Dermis microvascular lymphatic vessel endothelial cell (primary cell): ENCODE data around the gene UQCRQ. TPM values are rescaled to one million over a fixed set of nuclear protein-coding genes. Genes with fewer than 3 reads are reported as not detected.

Experiments used
- DNase-seq, 2 donors: peaks; one replicate each; pipeline versions ENCODE4 v3.0.0 to v3.0.0-alpha.2; 2010; ENCODE audit warnings: low read depth in 2 of 2
- total RNA-seq: library from RNA; depleted of rRNA; stranded (reverse); fragments of >200 nt; gene quantifications from 2 replicates; pipeline ENCODE4 v1.2.1, GENCODE V29; 2014

The UQCRQ gene
- total RNA-seq, 1 donor from 2014 or later = 98.7 TPM

DNA sequence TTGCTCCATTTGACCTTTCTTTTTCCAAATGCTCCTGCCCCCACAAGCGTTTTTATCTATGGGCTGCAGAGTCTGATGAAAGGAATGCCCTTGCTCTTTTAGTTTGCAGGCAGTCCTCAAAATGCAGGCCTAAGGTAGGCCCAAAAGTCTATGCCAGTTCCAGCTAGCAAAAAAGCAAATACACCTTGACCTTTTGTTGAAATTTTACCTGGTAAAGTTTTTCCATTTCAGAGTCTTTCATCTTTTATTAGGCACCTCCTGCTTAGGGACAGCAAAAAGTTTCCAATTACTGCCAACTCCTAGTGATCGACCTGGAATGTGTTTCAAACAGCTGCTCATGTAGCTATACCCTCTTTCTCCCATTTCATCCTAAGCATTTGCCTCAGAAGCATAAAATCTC, 4.4 kb downstream of the UQCRQ start:
- DNase-seq = no peak

DNA sequence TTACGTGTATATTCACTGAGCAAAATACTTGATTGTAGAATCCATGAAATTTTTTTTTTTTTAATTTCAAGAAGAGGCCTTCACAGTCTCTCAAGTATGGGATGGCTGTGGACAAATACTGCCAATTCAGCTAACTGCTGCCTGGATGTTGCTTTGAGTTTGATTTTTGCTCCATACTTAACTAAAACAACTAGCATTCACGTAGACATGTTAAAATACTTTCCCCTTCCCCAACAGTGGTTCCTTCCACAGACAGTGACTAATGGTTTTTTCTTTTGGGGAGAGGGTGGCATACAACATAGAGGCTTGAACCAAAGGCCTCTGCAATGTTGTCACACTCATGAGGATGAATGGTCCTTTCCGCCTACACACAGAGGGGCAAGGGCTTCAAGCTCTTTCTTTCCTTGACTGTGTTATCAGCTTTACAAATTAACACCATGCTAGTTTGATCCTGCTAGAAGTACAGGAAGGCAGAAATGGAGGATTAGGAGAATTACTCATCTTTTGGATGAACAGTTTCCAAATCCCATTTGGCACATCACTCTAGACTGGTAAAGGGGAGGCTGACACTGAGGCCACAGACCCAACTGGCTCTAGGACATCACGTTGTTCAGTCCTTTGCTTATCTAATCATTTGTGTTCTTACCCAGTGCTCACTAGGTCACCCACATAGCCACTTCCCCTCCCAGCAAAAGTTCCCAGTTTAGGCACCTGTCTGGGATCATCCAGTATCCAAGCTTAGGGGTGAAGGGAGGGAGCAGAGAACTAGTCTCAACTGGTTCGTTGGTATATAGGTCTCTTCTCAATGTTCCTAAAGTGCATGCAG, 5.2 kb downstream of the UQCRQ start:
- DNase-seq = no peak

DNA sequence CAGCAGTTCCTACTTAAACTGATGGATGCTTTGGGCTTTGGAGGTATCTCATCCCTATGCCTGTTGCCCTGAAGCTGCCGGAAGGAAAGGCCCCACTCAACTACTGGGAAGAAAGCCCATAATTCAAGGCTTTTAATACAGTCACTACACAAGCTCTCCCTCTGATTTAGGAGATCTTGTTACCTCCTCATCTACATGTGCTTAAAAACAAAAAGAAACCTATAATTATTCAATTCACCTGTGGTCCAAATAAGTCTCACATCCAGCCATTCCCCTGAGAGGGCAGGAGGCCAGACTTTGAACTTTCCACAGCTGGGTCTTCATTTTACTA, 6.3 kb downstream of the UQCRQ start:
- no peak for DNase-seq

DNA sequence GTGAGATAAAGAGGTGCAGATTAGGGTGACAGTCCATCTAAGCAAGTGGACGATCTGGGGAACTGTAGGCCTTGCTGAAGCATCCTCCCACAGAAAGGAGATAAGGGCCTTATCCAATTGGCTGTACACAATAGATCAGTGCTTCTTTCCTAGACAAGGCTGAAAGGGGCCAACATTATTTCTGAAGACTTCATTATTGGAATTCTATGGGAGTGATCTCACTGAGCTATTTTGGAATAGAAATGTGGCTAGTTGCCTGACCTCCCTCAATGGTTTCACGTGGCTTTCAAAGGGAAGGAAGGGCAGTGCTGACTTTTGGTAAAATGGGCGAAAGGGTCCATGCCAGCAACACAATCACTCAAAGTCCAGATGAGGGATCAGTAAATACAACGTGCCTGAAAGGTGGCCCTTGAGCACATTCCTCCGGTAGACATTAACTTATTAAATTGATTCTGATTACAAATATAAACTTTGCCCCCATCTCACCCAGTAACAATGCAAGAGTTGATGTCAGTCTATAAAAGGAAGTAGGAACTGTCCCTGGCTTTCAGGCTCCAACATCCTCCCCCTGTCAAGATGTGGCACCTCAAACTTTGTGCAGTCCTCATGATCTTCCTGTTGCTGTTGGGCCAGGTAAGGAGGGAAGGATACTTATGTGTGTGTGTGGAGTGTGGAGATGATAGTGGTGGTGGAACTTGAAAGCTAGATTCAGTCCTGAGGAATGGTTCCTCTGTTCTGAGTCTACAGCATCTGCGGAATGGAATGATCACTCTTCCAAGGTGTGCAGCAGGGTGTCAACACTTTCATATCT, 6.9 kb downstream of the UQCRQ start, which contains the start of gene LEAP2:
Gene LEAP2, plus strand, starts transcription at position 550 of the 811 bp plus-strand sequence. Its CDS starts 27 bp downstream, at position 577.
- DNase-seq = no peak

DNA sequence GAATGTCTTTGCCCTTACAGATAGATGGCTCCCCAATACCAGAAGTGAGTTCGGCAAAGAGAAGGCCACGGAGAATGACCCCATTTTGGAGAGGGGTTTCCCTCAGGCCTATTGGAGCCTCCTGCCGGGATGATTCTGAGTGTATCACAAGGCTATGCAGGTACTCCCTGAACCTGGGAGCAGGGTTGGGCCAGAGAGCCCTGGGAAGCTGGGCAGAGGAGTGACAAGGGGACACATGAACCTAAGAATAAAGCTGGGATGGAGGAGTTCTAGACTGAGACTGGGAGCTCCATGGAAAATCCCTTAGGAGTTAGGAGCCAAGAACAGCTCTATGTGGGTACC, 7.5 kb downstream of the UQCRQ start:
- no peak for DNase-seq

DNA sequence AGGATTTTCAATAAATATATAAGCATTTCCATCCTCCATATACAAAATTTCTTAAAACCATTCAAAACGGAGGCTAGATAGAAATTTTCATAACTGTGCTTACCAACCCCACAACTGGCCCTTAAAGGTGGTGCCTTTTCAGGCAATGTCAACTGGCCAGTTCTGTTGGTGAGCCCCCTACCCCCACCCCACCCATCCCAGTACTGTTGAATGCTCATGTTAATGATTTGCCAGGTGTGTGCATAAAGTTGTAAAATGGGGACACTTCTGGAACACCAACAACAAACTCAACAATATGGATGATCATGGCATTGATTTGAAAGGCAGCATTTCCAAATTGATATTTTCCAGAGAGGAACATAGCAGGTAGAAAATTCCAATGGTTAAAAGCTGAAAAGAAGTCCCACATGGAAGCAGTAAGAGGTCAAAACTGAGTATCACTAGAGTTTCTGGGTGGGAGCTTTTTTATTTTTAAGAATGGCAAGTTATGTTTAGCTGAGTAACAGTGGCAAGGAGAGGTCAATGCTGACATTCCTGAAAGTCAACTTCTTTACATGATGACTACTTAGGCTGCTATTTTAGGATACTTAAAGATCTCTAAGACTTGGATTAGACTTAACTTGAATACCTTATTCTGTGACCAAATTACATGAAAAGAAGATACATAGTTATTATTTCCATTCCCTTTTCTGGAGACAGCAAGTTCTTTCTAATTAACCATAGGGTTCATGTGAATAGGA, 9.7 kb downstream of the UQCRQ start:
- DNase-seq = no peak

DNA sequence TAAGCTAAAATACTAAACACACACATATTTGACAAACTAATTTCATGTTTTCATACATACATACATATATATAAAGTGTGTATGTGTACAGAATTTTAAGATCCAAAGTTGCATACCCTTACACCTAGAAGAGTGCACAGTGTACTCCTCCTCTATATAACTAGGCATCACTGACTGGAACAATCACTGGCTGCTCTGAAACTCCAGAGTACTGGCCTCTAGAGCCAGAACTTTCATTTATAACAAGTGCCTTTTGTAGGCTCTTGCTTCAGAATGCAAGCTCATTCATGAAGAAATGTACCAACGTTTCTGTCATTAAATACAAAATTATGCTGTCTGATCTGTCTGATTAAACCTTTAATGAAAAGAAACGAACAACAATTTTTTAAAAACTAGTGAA, 11.0 kb downstream of the UQCRQ start:
- no peak for DNase-seq

DNA sequence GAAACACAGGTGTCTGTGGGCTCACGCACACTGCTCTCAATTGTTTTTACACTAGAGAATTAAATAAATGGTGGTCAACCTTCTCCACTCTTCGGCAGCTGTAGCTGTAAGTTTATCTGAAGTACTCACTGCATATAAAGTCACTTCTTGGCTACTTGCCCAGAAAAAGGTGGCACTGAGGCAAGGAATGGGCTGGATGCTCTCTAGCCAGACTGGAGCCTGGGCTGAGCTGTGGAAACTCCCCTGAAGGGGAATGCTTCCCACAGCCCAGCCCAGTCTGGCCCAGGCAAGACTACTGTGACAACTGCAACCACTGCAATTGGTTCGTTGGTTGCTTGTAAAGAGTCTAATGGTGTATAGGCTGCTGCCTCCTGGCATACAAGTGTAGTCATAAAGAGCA, 11.5 kb downstream of the UQCRQ start:
- DNase-seq = peak in 1 of 2 donors; percentile 21

DNA sequence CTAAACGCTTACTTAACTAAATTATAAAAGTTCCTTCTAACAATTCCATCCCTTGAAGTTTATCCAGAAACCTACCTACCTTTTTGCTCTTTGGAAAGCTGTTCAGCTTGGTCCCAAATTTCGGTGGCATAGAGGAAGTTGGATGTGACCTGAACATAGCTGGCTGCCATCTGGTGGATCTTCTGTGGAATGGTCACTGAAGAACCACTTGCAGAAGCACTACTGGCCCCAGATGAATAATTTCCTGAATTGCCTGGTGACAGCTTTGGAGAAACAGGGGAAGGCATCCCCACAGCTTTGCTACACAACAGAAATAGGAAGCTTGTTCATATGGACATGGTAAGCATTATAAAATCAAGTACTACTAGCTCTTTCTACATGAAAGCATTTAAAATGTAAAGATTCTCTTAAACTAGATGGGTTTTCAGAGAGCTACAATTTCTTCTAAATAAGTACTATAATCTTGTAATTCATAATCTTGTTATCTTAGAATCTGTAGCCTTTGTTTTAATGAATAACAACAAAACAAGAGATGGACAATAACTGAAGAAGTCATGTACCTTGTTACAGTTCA, 16.9 kb downstream of the UQCRQ start:
- DNase-seq = peak; percentile 76 to 88

DNA sequence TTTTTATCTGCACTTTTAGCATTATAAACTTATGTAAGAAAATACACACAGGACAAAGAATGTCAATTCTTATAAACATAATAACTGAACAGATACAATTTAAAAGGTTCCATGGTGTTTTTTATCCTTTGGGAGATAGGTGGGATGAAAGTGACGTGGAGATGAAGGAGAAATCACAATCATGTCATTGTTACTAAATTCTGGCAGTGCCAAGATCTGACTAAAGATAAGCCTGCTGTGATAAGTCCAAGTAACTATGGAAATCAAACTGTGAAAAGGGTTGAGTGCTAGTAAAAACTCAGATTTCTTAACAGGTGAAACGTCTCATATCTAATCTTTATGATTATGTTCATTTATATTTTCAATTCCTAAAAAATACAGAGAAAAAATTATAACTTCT, 18.1 kb downstream of the UQCRQ start:
- DNase-seq = no peak

DNA sequence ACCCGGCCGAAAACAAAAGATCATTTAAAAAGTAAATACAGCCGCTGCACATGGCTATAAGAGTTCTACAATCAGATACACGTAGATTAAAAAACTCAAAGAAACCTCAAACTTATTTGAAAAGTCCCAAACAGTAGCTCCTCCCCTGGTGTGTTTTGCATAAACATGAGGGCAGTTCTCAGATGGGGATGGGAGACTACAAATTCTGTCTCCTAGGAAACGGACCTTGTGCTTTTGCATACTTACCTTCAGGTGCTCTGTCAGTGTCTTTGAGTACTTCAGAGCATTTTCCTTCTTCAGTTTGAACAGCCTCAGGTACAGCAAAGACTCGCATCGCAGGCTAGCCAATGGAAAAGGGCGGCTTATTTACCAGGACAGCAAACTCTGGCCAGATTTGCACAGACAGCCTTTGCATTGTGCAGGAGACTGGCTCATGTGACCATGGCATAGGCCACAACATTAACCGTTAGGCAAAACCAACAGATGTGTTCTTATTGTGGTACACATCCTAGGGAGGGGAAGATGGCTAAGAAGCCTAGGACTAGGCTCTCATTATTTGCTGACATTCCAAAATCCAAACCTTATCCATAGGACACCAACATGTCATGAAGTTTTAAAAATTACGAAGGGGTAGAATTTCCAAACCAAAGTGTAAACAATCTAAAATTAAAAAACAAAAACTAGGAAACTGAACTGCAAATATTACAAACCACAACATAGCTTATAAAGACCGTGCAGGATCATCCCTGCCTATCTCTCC, 19.8 kb downstream of the UQCRQ start:
- no peak for DNase-seq

DNA sequence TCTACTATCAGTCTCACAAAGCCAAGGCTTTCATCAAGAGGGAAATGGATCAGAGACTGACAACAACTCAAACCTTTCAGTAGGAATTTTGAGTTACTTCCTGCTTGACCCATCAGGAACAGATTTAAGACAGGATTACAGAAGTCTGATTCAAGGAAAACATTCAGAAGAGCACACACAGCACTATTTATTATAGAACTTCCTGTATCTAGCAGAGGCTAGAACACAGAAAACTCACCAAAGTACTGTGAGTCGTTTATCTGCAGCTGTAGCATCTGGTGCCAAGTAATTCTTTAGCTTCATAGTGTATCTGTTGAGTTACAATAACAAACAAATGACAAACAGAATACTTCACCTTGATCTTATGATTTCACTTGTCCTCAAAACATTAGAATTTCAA, 20.8 kb downstream of the UQCRQ start:
- DNase-seq = peak in 1 of 2 donors; percentile 33

DNA sequence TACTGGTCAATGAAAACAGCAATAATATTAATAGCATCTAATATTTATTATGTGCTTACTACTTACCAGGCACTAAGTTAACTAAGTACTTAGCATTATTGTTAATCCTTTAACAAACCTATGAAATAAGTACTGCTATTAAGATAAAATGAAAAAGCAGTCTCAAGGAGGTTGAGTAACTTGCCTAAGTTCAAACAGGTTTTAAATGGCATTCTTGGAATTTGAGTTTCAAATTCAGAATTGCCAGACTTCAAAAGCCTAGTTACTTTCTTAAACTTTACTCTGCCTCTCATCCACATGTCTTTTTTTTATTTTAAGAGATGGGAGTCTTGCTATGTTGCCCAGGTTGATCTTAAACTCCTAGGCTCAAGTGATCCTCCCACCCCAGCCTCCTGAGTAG, 23.1 kb downstream of the UQCRQ start:
- DNase-seq = no peak

DNA sequence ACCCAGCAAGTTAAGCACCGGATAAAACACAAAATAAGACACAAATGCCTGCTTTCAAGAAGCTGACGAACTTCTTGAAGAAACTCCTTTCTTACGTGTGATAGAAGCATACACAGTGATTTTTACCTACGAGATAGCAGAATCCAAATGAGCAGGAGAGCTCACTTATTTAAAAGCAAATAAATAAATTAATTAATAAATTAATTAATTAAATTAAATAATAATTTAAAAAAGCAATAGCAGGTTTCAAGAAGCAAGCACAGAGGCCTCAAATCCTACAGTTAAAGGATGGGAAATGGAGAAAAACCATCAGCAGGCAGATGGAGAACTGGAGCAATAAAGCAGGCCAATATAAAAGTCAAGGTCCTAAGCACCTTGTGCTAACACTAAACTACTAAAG, 24.4 kb downstream of the UQCRQ start:
- no peak for DNase-seq

DNA sequence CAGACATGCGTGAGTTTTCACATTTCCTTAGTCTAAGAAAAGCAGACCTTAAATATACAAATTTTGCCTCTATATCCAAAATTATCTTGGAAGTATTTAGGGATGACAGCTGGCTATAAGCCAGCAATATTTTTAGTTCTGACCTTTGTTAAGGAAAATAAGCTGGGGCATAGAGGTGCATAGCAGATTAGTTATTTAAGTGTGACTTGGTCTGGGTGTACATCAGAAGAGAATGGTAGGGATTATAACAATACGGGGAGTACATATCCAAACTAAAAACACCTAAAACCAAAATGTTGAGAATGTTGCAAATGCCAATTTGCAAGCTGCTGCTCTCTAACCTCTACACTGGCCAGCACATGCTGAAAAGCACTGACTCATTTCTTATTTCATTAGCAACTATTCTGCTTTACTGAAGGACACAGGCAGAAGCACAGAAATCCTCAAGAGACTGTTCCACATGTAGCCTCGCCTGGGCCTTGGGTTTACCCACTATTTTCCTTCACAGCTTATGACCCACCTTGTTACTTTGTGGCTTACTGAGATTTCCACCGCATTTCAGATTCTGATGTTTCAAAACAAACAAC, 29.4 kb downstream of the UQCRQ start:
- no peak for DNase-seq

DNA sequence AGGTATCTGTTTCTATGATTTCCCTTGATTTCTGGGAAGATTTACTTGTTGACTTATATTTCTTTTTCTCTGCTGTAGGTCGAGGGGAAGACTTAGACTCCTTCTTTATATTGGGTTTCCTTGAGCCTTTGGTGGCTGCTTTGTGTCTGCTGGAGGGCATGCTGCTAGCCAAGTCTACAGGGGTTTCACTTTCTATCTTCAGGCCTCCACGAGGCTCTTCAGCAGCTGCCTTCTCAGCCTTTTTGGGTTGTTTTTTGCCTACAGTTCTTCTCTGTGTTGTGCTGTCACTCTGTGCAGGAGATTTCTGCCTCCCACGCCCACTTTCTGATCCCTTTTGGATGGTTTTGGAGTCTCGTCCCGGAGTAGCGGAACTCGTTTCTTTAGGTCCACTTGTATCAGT, 30.2 kb downstream of the UQCRQ start:
- no peak for DNase-seq

DNA sequence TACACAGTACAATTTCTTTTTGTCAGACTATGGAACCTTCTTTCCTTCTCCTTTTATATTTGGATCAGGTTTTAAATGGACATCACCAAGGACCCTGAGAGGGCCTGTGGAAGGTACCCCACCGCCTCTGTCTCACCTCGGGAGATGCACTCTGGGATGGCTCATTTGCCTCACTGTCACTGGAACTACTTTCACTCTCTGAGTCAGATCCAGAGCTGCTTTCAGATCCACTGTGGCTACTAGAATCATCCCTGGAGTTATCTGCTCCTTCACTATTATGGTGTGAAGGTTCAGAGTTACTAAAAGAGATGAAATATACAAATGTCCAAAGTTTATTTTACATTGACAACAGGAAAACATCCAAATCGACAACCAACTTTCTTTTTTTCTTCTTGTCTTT, 31.7 kb downstream of the UQCRQ start:
- DNase-seq = no peak

DNA sequence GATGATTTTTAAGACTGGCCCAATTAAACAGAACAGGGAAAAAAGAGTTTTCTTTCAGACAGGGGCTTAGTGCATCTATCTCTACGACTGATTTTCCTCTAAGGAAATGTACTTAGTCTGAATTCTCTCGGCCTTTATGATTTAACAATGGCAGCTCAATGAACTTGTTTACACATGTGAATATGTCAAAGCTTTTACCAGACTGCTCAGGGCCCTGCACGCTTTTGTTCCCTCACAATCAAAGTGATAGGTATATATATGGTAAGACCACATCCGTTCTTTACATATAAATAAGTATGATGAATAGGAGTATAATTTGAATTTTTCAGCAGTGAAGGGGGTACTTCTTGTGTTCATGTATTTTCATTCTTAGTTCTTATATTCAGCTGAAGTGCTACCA, 34.6 kb downstream of the UQCRQ start:
- no peak for DNase-seq

DNA sequence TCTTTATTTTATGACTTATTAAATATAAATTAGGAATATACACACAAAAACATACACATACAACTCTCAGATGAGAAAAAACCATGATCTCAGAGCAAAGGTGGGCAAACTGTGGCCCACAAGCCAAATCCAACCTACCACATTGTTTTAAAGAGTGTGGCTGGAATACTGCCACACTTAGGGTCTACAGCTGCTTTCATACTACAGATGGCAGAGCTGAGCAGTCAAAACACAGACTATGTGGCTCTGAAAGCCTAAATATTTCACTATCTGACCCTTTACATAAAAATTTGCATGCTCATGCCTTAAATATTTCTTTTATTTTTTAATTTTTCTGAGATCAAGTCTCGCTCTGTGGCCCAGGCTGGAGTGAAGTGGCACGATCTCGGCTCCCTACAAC, 35.3 kb downstream of the UQCRQ start:
- no peak for DNase-seq

DNA sequence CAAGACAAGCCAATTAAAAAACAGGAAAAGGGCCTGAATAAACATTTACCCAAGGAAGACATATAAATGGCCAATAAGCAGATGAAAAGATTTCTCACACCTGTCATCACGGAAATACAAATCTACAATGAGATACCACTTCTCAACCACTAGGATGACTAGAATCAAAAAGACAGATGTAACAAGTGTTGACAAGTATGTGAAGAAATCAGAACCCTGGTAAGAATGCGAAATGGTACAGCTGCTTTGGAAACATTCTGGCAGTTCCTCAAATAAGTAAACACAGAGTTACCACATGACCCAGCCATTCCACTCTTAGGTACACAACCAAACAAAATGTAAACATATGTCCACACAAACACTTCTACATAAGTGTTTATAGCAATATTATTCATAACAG, 39.5 kb downstream of the UQCRQ start:
- DNase-seq = peak in 1 of 2 donors; percentile 82

DNA sequence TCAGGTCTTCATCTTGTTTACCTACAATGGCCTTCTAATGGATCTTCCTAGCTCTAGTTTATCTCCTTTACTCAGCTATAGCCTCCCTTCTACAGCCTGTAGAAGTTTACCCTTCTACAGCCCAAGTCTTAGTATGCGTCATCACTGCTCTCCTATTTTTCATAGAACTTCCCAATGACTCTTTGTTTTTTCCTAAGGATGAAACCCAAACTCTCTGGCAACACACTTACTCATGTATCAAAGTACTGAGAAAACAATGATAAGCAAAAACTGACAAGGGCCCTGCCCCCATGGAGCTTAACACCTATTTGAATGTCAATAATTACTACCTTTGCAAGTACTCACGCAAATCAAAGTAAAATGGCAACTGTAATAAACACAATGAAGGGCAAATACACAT, 40.7 kb downstream of the UQCRQ start:
- DNase-seq = peak in 1 of 2 donors; percentile 93
